GM18517 (cell line): ENCODE data around the gene IRF1.
"Not testable (repeated sequence)": the region's sequence is repeated elsewhere in the genome, so short reads cannot be mapped to it uniquely, and the experiment has no call there.

Experiments
- ATAC-seq: cut with Tn5 transposase; IDR thresholded peaks from one replicate; pipeline ENCODE4 v1.9.1; 2021; ENCODE audit warnings: mild to moderate bottlenecking, moderate library complexity; ENCODE audit not compliant: unreplicated experiment

IRF1 gene, protein sequence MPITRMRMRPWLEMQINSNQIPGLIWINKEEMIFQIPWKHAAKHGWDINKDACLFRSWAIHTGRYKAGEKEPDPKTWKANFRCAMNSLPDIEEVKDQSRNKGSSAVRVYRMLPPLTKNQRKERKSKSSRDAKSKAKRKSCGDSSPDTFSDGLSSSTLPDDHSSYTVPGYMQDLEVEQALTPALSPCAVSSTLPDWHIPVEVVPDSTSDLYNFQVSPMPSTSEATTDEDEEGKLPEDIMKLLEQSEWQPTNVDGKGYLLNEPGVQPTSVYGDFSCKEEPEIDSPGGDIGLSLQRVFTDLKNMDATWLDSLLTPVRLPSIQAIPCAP

DNA sequence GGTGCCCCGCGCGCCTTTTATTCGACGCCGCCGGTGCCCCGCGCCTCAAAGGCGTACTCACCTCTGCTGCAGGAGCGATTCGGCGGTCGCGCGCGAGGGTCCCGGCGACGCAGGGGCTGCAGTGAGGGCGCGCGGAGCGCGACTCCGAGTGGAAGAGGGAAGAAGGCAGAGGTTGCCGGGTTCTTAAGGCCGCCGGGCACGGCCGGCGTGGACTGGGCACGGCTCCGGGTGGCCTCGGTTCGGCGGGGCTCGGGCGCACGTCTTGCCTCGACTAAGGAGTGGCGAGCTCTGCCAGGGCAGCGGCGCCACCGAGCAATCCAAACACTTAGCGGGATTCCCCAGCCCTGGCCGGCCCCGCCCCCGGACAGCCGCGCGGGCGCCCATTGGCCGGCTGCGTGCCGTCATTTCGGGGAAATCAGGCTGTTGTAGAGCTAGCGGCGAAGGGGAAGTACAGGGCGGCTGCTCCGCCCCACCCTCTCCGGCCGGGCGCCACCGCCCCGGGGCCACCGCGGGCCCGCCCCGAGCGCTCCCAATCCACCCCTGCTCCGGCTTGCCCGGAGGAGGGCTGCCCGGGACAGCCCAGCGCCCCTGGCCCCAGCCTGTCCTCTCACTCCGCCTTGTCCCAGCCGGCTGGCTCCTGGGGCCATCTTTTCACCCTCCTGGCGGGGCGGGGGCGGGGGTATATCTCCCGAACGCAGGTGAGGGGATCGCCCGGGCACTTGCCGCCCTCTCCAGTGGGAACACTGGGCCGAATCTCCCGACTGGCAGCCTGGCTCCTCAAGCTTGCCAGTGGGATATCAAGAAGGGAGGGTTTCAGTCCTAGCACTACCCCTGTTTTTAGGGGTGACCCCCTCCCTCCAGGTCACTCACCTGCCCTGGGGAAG, at the start of gene IRF1:
TSS of gene IRF1 (minus strand) at position 290 of the 884 bp plus-strand sequence. CDS start 1,295 bp downstream, outside the sequence.
- peak; percentile 82 for ATAC-seq

- ATAC-seq, result no peak
Measured at GRCh38 chr5:132540149-132540548, 49.6 kb upstream of the IRF1 start.

GRCh38 chr5:132539716-132540115, 49.1 kb upstream of the IRF1 start:
- ATAC-seq, result no peak

GRCh38 chr5:132530946-132531345, 40.4 kb upstream of the IRF1 start:
- ATAC-seq, result no peak

DNA sequence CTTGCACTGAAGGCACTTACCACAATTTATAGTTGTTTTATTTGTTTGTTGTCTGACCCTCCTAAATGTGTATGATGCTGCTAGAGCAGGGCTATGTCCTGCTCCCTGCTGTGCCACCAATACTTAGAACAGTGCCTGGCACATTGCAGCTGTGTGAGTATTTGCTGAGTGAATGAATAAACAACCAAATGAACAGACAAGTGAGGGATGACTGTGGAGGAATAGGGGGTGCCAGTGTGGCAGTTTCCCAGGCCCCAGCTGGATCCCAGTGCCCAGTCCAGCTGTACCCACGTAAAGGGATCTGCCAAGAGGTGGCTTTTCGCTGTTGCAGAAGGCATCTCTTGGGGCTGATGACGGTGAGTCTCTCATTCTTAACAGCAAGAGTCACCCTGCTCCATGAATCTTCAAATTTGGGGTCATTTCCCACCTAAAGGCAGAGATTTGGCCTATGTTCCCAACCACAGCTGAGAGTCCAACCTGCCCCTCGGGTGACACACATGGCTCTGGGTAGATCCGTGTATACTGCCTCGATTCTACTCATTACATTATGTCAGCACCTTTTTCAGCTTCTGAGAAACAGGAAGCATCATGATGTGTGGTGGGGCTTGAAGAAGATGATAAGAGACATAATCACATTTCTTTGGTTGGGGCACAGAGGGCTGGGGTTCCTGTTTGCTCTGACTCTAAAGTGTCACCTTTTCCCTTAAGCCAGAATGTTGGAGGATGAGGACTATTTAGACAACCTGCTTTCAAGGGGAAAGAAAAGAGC, 38.5 kb upstream of the IRF1 start:
- ATAC-seq, result no peak

DNA sequence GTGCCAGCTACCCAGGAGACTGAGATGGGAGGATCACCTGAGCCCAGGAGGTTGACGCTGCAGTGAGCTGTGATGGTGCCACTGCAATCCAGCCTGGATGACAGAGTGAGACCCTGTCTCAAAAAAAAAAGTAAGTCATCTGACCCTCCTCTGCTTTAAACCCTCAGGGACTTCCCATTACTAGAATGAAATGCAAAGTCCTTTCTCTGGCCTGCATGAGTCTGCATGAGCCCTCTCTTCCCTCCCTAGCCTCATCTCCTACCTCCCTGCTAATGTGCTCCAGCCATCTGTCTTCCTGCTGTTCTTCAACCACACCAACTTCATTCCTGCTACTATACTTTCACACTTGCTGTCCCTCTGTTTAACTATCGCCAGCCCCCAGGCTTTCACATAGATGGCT, 37.4 kb upstream of the IRF1 start:
- ATAC-seq, result no peak

DNA sequence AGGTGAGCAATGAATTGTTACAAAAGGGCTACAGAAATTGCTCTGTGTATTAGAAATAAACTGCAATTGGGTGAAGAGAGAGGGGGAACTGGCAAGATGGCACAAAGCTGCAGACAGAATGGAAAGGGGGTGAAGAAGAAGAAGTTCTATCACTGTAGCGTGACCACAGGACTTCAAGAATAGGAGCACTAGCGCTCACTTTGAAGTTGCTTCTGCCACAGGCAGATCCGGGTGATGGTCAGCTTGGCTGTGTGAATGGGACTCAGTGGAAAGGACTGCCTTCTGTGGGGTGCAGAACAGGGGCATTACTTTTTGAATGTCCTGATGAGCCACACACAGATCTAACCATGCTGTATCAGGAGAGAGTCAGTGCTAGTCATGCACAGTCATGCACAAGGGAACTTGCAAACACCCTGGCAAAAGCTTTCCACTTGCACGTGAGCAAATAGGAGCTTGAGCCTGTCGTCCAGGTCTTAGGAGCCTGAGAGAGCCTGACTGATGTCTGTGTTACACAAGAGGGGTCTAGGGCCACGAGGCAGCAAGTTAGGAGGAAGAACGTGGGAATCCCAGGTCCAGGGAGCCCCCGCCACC, 36.5 kb upstream of the IRF1 start:
- ATAC-seq, result no peak

GRCh38 chr5:132526290-132526973, 35.9 kb upstream of the IRF1 start:
- ATAC-seq, result peak; percentile 45

GRCh38 chr5:132525299-132525724, 34.7 kb upstream of the IRF1 start:
- ATAC-seq, result peak; percentile 71

- not testable (repeated sequence) for ATAC-seq
Measured at GRCh38 chr5:132524877-132525276, 34.3 kb upstream of the IRF1 start.

DNA sequence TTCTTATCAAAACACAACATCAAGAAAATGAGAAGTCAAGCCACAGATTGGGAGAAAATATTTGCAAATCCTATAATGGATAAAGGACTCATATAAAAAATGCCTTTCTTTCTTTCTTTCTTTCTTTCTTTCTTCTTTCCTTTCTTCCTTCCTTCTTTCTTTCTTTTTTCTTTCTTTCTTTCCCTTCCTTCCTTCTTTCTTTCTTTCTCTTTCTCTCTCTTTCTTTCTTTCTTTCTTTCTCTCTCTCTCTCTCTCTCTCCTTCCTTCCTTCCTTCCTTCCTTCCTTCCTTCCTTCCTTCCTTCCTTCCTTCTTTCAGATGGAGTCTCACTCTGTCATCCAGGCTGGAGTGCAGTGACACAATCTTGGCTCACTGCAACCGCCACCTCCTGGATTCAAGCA, 31.5 kb upstream of the IRF1 start:
- ATAC-seq, result not testable (repeated sequence)

- ATAC-seq, result not testable (repeated sequence)
Measured at GRCh38 chr5:132513618-132514336, 23.2 kb upstream of the IRF1 start.

- no peak for ATAC-seq
Measured at GRCh38 chr5:132510076-132510475, 19.5 kb upstream of the IRF1 start.

- peak; percentile 60 for ATAC-seq
Measured at GRCh38 chr5:132506094-132506692, 15.6 kb upstream of the IRF1 start.

GRCh38 chr5:132505641-132506040, 15.1 kb upstream of the IRF1 start:
- ATAC-seq, result no peak

DNA sequence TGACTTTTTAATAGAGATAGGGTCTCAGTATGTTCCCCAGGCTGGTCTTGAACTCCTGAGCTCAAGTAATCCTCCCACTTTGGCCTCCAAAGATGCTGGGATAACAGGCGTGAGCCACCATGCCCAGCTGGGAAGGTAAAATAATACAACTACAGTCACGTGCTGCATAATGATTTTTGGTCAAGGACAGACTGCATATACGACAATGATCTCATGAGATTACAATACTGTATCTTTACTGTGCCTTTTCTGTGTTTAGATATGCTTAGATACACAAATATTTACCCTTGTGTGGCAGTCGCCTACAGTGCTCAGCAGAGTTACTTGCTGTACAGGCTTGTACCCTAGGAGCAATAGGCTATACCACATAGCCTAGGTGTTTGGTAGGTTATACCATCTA, 14.2 kb upstream of the IRF1 start:
- no peak for ATAC-seq

DNA sequence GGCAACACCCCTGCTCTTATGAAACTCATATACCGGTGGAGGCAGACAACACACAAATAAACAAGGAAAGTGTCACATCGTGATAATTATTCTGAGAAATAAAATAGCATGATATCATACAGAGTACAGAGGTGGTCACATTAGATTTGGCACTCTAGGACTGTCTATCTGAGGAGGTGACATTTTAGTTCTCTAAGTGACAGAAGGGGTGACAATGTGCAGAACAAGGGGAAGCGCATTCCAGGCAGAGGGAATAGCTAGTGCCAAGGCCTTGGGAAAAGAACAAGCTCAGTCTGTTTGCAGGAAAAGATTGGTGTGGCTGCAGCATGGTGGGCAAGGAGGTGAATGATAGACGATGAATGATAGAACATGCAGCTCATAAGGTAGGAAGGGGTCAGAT, 12.7 kb upstream of the IRF1 start:
- no peak for ATAC-seq

DNA sequence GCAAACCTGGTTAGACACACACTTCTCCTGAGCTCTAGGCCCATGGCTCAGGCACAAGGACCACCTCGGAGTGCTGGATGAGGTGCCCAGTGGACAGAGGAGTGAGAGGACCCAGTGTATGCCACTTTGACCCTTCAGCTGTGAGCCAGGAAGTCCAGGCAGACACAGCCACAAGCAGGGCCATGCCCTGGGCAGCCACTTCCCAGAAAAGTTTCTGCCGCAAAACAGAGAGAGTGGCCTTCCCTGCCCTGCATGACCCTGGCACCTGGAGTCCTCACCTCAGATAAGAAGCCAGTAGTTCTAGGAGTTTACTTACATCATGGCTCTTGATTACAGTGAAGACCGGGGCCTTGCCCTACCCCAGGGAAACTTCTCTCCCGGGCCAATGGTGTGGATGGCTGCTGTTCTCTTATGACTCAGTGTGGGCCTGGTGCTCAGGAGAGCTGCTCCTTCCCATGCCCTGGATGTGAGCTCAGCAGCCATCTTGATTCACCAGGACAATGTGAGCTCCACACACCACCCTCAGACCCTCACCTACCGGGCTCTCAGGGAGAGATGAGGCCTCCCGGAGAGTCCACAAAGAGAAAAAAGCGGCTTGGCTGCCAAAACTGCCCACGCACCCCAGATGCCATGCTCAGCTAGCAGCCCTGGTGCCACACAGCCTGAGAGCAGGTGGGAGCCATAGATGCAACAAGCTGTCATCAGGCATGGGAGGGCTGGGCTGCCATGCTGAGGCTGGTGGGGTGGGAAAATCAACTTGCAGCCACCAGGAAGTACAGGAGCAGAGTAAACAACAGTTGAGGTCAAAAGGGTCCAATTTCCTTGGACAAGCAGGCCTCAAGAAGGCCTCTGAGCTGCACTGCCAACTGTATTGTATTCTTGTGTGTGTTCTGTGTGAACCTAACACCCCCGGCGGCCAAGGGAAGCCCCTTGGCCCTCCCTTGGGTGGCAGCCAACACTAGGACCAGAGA, 11.7 kb upstream of the IRF1 start:
- ATAC-seq, result no peak
